AG09309 (cell line): ENCODE results near the gene ERP44.
"Not testable (repeated sequence)": the region's sequence is repeated elsewhere in the genome, so short reads cannot be mapped to it uniquely, and the experiment has no call there.

Experiments used
- DNase-seq: peaks from one replicate; pipeline ENCODE4 v3.0.0-alpha.2; 2010; ENCODE audit warnings: low read depth
- H3K4me3 ChIP-seq: 2 replicates; pipeline ENCODE4 v1.5.1; 2011; ENCODE audit warnings: mild to moderate bottlenecking, low read depth, low read length, moderate library complexity; ENCODE audit not compliant: control insufficient read depth
- CTCF ChIP-seq: IDR thresholded peaks from 2 replicates; pipeline ENCODE4 v1.5.1; 2011; ENCODE audit warnings: mild to moderate bottlenecking, low read depth, low read length, inconsistent platforms; ENCODE audit not compliant: insufficient read depth, control insufficient read depth; ENCODE audit errors: missing control alignments

ERP44 gene

GRCh38 chr9:100070104-100071041 is 28.4 kb downstream of the ERP44 start:
- no peak for TF ChIP-seq CTCF
- DNase-seq = no peak
- no peak overlapping the region for H3K4me3 ChIP-seq

GRCh38 chr9:100069068-100069467 is 29.7 kb downstream of the ERP44 start:
- DNase-seq, H3K4me3 ChIP-seq: not testable (repeated sequence)

GRCh38 chr9:100067990-100068389 is 30.8 kb downstream of the ERP44 start:
- DNase-seq, H3K4me3 ChIP-seq: not testable (repeated sequence)

- no peak for DNase-seq
- H3K4me3 ChIP-seq = no peak overlapping the region
- TF ChIP-seq CTCF = no peak
Observed at GRCh38 chr9:100066539-100066938, 32.3 kb downstream of the ERP44 start.

- no peak overlapping the region for H3K4me3 ChIP-seq
- no peak for TF ChIP-seq CTCF
- peak; percentile 32 for DNase-seq
Observed at GRCh38 chr9:100064872-100065581, 33.8 kb downstream of the ERP44 start.

GRCh38 chr9:100063185-100063584 is 35.6 kb downstream of the ERP44 start:
- H3K4me3 ChIP-seq = no peak overlapping the region
- TF ChIP-seq CTCF = no peak
- DNase-seq = no peak

- H3K4me3 ChIP-seq, DNase-seq: not testable (repeated sequence)
Observed at GRCh38 chr9:100062683-100063082, 36.1 kb downstream of the ERP44 start.
